GM19043 (cell line): ENCODE results near the gene BMPR1B.
A peak's percentile ranks its signal among the peaks of the same experiment; 100 is the strongest.

Experiments used
- ATAC-seq: cut with Tn5 transposase; IDR thresholded peaks from one replicate; pipeline ENCODE4 v1.9.1; 2021; ENCODE audit warnings: low read depth; ENCODE audit not compliant: unreplicated experiment

The BMPR1B gene

DNA sequence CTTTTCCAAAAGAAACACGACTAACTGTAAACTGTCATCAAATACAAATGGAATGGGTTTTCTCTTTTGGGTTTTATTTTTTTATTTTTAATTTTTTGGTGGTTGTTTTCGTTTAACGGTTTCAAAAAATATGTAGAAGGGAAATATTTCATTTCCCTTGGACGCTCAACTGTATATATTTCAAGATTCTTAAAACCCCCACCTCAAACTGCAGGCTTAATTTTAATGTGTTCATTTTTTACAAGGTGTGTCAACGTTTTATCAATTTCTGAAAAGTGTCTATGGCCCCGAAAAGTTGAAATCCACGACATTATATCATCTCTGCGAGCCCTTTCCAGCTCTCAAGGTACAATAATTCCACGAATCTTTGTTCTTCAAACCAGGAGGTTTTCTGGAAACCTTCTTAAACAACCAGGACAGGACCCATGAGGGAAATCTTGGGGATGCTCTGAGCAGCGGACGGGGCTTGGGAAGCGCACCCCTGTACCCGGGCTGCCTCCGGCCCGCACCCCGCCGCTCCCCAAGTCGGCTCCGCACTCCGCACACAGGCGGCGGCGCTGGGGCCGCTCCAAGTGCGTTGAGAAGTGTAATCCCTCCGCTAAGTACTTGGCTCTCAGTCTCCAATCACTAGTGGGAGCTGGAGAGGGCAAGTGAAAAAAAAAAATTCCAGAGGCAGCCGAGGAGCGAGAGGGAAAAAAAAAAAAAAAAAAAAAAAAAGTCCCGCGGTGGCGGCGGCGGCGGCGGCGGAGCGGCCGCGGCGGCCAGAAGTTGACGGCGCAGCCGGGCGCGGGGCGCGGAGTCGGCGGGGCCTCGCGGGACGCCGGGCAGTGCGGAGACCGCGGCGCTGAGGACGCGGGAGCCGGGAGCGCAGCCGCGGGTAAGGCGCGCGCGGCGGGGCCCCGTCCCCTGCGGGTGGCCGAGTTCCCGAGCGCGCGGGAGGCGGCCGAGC, at the start of gene BMPR1B:
TSS of gene BMPR1B (plus strand) at position 764 of the 949 bp plus-strand sequence. CDS start 346,470 bp downstream, outside the sequence.
- no peak for ATAC-seq

DNA sequence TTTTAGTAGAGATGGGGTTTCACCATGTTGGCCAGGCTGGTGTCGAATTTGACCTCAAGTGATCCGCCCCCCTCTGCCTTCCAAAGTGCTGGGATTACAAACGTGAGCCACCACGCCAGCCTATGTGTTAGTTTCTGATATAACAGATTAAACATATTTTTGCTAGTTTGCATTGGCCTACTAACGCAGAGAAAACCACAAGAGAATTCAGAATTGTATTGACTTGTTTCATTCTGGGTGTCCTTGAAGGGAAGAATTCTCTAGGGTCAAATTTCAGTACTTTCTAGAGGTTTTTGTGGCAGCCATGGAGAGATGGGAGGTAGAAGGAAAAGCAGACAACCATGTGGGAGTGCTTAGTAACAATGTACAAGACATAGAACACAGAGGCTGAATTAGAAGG, 46.1 kb upstream of the BMPR1B start:
- ATAC-seq: no peak

DNA sequence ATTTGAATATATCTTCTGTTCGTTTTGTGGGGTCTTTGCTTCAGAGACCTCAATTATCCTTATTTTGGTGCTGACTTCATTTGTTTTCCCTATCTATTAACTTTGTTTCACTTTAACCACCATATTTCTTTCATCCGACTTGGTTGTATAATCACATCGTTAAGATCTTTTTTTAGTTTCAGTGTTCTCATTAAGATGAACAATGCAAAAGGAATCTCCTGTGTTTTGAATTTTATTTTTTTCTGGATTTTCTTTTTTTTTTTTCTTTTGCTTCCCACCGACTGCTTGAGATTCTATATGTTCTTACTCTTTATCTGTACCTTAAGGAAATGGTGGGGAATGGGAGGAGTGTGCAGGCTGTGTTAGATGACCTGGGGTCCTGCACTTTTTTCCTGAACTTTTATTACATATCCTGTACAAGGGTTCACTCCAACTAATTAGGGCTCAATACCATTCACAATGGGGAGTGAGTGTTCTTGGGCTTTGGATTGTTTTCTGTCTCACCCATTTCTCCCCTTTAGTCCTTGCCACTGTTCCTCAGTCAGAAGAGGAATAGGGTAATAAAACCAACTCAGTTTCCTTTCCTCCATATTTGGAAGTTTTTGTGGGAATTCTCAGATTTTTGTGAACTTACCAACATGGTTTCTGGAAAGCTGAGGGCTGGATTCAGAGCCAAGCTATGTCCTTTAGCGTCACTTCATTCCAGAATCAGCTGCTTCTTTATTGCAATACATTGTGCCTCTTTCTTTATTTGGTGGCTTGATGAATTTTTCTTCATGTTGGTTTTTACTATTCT, 43.2 kb upstream of the BMPR1B start:
- no peak for ATAC-seq

DNA sequence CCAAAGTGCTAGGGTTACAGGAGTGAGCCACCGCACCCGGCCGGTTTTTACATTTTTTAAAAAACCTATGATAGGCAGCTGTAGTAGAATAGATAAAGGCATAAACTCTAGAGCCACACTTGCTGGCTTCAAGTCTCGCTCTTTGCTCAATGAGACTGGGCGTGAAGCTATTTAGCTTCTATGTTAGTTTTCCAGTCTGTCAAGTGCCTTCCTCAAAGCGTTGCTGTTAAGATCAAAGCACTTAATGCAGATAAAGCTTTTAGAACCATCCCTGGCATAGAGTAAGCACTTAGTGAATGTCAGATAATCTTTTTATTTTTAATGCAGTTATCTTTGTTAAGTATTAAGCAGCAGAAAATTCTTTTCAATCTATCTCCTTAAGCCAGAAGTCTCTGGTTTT, 42.0 kb upstream of the BMPR1B start:
- no peak for ATAC-seq

DNA sequence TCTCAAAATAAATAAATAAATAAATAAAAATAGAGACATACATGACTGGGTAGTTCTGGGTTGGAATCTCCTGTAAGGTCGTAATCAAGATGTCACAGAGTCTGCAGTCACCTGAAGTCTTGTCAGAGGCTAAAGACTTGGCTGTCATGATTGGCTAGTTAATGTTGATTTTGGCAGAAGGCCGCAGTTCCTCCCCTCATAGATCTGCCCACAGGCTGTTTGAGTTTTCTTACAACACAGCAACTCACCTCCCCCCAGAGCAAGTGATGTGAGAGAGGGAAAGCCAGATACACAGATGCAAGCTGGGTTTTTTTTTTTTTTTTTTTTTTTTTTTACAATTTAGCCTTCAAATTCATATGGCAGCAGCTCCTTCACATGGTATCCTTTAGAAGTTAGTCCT, 36.4 kb upstream of the BMPR1B start:
- ATAC-seq: no peak

DNA sequence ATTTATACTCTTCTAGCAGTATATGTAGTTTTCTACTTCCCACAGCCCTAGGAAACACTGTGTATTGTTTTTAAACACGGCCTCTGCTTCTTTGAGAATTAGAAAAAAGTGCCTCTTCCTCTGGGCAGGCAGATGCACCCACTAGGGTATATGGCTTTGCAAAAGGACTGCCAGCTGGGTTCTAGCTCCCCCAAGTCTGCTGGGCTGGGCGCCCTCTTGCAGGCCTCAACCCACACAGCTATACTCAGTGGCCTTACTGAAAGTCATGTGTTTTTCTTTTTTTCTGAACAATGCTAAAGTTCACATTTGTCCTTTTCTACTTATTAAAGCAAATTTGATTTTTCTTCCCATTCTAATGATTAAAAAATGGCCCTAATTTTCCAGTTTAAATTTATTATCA, 35.5 kb upstream of the BMPR1B start:
- ATAC-seq: no peak

DNA sequence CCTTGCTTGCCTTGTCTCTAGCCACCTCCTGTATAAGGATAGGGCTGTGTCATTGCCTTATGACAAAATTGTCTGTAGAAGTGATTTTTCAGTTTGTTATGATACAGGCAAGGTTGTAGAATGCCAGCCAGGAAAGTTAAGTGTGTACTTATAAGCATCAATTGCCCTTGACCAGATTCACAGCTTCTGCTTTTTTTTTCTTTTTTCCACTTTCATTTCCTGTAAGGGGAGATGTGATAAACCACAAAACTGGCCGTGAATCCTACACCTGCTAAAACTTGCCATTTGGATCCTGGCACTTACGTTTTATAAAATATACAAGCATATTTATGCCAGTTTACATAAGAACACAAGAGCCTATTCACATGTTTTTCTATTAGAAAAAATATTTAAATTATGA, 35.0 kb upstream of the BMPR1B start:
- peak; percentile 47 for ATAC-seq

DNA sequence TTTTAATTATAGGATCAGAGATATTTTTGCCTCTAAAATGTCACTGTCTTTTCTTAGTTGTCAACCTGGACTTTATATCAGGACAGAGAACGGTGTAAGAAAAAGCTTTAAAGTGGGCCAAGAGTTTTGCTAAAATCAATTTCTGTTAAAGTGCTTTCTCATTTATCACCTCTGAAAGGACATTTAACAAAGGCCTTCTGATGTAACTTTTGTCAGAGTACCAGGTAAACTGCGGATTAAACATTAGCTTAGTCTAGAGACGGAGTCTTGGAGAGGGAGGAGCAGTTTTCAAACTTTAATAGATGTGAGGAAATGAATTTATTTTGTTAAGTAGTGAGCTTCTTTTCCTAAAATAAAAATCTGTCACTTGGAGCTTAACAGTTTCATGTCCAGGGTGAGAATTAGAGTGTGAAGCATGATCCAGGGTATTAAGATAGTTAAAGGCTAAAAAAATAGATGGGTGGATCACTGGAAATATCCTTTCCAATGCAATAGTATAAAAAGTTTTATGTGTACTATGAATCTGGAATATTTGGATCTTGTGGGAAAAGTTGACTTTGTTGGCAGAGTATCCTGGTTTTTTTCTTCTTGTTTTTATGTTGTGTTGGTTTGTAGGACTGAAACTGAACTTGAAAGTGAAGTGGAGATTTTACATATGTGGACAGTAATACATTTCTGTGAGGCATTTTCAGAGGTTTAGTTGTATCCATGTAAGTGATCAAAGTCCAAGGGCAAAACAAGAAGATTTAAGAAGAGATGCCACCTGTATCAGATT, 33.6 kb upstream of the BMPR1B start:
- ATAC-seq: no peak

DNA sequence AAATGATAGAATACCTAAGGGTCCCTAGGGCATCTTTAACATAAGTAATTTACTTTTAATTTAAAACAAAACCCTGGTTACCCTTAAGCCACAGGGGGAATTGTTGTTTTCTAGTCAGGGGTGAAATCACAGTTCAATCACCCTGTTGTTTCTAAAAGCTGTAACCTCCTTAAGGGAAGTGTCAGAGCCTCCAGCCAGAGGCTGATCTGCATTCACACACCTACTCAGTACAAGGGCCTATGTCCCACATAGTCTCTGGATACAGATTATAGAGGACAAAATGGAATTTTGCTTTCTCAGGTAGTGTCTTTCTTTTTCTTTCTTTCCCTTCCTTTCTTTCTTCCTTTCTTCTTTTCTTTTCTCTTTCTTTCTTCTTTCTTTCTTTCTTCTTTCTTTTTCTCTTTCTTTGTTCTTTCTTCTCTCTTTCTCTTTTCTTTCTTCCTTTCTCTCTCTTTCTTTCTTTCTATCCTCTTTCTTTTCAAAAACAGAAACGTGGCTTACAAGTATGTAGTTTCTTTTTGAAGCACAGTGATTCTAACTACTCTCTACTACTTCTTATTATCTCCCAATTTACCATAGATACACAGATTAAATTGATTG, 31.1 kb upstream of the BMPR1B start:
- no peak for ATAC-seq

DNA sequence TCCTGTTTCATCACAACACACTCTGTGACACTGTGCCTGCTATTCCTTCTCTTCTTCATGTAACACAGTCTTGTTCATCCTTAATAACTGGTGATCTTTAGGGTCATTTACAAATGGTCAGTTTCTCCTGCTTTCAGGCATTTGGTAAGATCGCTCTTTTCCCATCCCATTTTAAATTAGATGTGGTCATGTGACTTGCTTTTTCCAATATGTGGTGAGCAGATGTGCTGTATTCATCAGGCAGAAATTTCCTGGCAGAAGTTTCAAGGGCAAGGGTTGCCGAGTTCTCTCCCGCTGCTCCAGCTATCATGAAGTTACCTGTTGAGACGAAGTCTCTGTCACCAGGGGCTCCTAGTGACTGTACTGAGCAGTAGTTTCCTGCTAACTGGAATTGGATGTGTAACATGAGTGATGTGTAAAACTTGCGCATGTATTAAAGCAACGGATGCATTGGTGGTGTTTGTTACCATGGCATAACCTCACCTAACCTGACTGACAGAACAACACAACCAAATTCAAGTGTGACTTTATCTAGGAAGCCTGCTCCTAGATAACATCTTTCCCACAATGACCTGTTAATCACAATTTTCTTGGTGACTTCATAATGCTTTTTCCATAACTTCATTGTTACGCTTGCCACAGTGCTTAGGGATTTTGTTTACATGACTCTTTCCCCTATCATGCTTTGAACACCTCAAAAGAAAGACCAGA, 29.5 kb upstream of the BMPR1B start:
- ATAC-seq: no peak

DNA sequence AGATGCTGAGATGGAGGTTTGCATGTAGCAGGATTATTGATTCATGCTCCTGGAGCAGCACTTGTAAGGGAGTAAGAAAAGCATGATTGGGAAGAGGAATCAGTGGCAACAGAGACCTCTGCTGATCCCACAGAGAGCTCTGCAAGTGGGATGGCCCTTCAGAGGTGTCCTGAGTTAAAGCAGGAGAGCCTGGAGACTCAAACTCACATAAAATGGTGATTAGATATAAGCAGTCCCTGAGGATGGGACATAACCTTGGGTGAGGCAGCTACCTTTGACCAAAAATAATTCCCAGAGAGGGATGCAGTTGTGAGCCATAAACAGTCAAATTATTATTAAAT, 25.4 kb upstream of the BMPR1B start:
- ATAC-seq: no peak

DNA sequence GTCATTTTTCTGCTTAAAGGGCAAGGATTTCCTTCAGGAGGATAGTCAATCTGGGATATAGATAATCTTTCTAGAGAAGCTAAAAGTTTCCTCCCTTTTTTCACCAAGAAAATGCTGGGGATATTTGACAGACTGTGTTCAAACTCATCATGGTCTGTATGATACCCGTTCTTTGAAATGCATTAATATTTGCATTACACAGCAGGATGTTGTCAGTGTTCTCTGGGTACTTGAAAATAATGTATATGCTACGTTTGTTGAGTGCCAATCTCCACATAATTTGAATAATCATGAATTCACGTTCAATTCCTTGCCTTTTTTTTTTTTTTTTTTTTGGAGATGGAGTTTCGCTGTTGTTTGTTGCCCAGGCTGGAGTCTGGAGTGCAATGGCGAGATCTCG, 18.0 kb upstream of the BMPR1B start:
- ATAC-seq: no peak

DNA sequence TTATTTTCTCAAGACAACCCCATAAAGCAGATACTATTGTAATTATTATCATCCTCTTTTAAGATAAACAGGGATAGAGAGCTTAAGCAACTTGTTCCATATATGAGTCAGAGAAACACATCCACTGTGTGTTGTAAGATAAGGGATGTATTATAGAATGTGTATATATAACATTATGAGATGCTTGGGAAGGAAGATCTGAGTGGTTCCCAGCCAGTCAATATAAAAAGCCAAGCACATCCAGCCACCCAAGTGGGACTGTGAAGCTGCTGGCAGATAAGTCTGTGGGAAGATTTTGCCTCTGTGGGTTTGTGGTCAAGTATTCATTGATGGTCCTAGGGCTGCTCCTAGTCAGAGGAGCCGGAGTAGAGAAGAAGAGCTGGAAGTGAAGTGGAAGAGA, 16.5 kb upstream of the BMPR1B start:
- ATAC-seq: no peak

DNA sequence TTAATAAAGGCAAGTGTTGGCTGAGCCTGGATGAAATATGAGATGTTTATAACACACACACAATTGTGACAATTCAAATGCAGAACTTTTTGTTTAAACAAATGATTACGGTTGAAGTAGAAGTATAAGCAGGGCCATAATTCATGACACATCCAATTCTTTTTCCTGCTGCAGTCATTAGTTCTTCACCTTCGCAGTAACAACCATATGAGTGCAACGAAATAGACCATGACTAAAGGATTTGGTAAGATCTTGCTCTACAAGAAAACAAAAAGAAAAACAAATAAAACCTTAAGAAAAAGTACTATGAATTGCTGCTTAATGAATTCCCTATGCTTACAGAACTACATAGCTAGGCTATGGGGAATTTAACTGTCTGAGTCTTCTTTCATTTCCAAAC, 13.9 kb upstream of the BMPR1B start:
- no peak for ATAC-seq

DNA sequence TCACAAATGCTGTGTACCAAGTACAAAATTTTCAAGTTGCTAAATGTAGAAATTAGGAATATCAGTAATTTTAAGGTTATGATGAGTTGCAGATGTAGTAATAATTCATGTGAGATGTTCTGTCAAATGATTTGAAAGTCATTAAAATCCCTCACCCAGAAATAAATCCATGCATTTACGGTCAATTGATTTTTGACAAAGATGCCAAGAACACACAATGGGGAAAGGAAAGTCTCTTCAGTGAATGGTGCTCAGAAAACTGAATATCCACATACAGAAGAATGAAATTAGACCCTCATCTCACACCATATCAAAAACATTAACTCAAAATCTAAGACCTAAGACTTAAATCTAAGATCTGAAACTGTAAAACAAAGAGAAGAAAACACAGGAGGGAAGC, 12.9 kb upstream of the BMPR1B start:
- ATAC-seq: no peak

DNA sequence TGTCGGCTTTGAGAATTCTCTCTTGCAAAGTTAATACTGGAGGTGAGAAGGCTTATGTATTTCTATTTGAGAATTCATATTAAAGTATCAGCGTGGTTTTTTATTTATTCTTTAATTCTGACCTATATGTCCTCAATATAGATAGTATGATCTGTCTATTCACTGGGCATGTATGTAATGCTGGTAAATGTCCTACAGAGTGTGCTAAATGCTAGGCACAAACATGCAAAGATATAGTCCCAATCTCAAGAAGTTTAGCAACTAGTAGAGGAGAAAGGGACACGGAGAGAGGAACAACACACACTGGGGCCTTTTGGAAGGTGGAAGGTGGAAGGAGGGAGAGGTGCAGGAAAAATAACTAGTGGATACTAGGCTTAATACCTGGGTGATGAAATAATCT, 11.0 kb upstream of the BMPR1B start:
- no peak for ATAC-seq

DNA sequence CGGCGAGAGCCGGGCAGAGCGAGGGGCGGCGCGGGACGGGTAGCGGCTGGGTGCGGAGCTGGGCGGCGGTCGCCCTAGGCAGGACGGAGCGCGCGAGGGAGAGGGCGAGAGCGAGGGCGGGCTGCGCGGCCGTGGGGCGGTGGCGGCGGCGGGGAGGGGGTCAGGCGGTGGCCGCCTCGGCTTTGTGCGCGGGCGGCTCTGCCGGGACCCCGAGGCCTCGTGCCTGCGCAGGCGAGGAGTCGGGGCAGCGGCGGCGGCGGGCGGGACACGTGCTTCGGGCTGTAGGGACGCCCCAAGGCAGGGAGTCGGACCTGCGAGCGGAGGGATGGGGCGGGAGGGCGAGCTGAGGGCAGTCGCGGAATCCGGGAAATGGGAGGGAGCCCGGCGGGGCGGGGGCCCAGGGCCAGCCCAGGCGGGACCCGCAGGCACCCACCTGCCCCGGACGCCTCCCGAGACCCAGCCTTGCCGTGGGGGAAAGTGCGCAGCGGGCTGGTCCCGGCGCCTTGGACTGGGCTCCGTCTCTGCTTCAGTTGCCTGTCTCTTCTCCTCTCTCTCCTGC, 465 bp downstream of the BMPR1B start:
- no peak for ATAC-seq

DNA sequence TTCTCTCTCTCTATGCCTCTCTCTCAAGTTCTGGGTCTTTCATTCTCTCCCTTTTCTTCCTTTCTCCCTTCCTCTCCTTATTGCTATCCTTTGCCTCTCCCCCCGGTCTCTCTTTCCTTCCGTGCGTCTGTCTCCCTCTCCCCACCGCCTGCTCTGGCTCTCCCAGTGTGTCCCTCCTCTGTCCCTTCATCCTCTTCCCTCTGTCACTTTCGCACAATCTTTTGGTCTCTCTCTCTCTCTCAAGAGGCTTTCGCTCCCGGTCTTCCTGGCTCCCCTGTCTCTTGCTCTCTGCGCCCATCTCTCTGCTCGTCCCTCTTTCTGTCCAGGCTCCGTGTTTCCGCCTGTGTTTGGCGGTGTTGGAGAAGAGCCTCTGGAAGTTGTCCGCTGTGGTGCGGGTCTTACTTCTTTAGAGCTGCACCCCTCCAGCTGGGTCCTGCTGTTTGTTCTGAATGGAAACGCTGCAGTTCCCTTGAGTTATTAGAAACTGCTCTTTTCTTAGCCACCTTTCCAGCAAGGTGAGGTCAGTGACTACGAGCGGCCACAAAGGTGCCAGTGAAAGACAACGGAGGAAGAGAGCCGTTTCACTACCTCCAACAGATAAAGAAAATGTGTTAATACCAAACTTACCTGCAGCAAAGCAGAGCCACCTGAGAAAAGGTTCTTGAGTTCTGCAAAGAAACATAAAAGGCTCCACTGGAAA, 1.1 kb downstream of the BMPR1B start:
- no peak for ATAC-seq

DNA sequence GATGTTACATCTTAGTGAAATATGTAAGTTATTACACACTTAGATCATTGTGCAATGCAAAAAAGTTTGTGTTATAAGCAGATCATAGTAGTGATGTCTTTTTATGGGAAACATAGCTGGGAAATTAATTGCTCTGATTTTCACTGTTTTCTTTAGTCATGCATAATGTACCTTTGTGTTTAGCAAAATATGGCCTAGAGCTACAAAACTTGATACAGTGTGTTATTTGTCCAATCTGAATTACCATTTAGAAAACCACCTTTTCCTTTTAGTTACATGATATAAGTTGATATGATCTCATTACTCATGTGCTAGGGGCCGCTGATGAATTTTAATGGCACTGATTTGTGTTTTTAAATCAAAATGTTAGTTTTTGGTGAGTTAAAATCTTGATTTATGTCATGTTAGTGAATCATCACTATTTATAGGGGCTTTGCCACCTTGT, 2.0 kb downstream of the BMPR1B start:
- ATAC-seq: no peak
